Activated B cell treated with CpG ODN at 0.5 μM for 24 hours (primary cell): ENCODE measurements around the gene IL20RA. TPM values are rescaled to one million over a fixed set of nuclear protein-coding genes. Genes with fewer than 3 reads are reported as not detected.

Experiments
- ATAC-seq: fragments of 200-7000 bp; cut with Tn5 transposase; one replicate; pipeline ENCODE4 v1.10.0; 2021; ENCODE audit warnings: low read depth, mild to moderate bottlenecking, moderate library complexity
- CTCF ChIA-PET: fragments of 350-600 bp; sonication (Branson Sonifier 250); formaldehyde crosslinking; loops from one replicate; lab custom pipeline; 2021; ENCODE audit warnings: antibody characterized with exemption; lab: Charles Lee
- POLR2A ChIA-PET: fragments of 350-600 bp; sonication (Branson Sonifier 250); formaldehyde crosslinking; loops from one replicate; lab custom pipeline; 2021; ENCODE audit warnings: antibody characterized with exemption; lab: Charles Lee
- DNase-seq: peaks from one replicate; pipeline ENCODE4 v3.0.0; 2022
- H3K27ac Mint-ChIP-seq: one replicate; pipeline ENCODE4 v1.8.0; 2020; ENCODE audit warnings: mixed read lengths
- H3K27me3 Mint-ChIP-seq: one replicate; pipeline ENCODE4 v1.8.0; 2021; ENCODE audit warnings: mixed read lengths
- H3K36me3 Mint-ChIP-seq: one replicate; pipeline ENCODE4 v1.8.0; 2021; ENCODE audit warnings: low read depth, mixed read lengths
- H3K4me1 Mint-ChIP-seq: one replicate; pipeline ENCODE4 v1.8.0; 2021; ENCODE audit warnings: mixed read lengths
- H3K4me3 Mint-ChIP-seq: one replicate; pipeline ENCODE4 v1.8.0; 2020; ENCODE audit warnings: mild to moderate bottlenecking, mixed read lengths
- H3K9me3 Mint-ChIP-seq: one replicate; pipeline ENCODE4 v1.8.0; 2020; ENCODE audit warnings: mixed read lengths
- intact Hi-C: fragments of 100-400 bp; cut with micrococcal nuclease; formaldehyde crosslinking; loops from one replicate; pipeline ENCODE4 v1.15.1; 2024
- total RNA-seq: library from RNA; stranded (reverse); gene quantifications from 2 replicates; pipeline ENCODE4 v1.2.3, GENCODE V29; 2022
- TF ChIP-seq, protein P1 (sequence below): fragments of 200-600 bp; IDR thresholded peaks from one replicate; pipeline ENCODE4 v1.8.0; 2022; ENCODE audit warnings: antibody characterized with exemption, mild to moderate bottlenecking

IL20RA gene
- total RNA-seq, 1 donor from 2014 or later = not detected

DNA sequence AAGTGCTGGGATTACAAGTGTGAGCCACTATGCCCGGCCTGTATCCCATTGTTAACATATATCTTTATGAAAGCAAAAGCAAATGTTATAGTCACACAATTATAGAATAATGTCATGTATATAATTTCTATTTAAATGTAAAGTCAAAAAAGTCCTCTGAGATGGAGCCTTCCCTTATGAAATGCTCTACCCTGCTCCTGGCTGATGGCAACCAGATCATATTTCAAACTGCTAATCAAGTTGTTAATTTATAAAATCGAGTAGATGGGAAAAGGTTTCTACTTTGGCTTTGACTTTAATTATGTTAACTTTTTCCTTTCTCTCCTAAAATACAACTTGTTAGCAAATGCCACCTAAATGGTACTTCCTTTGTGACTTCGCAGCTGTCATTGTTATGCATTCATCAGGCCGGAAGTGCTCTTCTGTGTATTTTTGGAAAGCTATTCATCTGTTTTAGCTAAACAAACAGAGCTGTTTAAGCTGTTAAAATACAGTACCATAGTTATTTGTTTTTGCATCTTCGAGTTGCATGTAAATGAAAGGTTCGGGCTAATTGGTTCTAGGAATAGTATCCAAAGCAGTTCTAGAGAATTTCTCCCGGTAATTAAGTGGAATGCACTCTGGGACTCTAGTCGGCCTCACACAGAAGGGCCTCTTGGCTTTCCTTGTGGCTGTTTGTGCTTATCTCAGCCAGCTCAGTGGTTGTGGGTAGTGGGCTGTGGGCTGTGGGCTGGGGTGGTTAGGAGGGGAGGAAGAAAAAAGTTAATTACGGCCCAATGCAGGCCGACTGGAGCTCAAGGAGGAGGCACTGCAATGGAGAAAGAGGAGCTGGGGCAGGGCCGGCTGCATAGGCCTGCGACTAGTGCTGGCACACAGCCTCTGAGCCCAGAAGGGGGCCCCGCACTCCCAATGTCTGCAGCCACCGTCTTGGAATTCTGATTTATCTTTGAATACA is 87.9 kb downstream of the IL20RA start:
- H3K9me3 Mint-ChIP-seq = no peaks in the 10 kb centered on the region
- peak overlapping the region; percentile 30 for H3K4me3 Mint-ChIP-seq
- ATAC-seq = no peak
- no peak overlapping the region for H3K27ac Mint-ChIP-seq
- TF ChIP-seq, protein P1, sequence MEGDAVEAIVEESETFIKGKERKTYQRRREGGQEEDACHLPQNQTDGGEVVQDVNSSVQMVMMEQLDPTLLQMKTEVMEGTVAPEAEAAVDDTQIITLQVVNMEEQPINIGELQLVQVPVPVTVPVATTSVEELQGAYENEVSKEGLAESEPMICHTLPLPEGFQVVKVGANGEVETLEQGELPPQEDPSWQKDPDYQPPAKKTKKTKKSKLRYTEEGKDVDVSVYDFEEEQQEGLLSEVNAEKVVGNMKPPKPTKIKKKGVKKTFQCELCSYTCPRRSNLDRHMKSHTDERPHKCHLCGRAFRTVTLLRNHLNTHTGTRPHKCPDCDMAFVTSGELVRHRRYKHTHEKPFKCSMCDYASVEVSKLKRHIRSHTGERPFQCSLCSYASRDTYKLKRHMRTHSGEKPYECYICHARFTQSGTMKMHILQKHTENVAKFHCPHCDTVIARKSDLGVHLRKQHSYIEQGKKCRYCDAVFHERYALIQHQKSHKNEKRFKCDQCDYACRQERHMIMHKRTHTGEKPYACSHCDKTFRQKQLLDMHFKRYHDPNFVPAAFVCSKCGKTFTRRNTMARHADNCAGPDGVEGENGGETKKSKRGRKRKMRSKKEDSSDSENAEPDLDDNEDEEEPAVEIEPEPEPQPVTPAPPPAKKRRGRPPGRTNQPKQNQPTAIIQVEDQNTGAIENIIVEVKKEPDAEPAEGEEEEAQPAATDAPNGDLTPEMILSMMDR = no peak
- H3K36me3 Mint-ChIP-seq = no peaks in the 10 kb centered on the region
- no peak for DNase-seq
- H3K4me1 Mint-ChIP-seq = peaks cover 8% of the 10 kb centered on the region
- ChIA-PET CTCF (no interaction called here), POLR2A (no interaction called here)
- intact Hi-C loops = no loop called here
- H3K27me3 Mint-ChIP-seq = peaks cover 8% of the 10 kb centered on the region

DNA sequence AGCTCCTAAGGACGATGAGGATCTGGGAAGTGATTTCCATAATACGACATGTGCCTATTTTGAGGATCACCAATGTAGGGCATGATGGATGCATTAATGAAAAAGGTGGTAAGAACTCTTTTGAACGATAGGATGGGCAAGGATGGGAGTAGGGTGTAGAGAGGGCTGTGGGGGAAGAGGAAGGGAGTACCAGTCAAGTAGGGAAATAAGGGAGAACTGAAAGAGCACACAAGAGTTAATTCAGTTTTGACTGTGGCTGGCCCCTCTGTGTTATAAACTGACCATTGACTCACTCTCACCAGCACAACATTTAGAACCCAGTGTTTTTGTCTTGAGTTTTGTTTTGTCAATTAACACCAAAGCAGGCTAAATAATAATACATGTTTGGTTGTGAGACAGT is 89.6 kb downstream of the IL20RA start:
- TF ChIP-seq, protein P1 = no peak
- peaks cover 8% of the 10 kb centered on the region for H3K4me1 Mint-ChIP-seq
- POLR2A ChIA-PET = no interaction called here
- intact Hi-C loops = no loop called here
- H3K27me3 Mint-ChIP-seq = peaks cover 7% of the 10 kb centered on the region
- ATAC-seq (no peak), DNase-seq (no peak)
- H3K27ac Mint-ChIP-seq = no peak overlapping the region
- no peaks in the 10 kb centered on the region for H3K9me3 Mint-ChIP-seq
- no peaks in the 10 kb centered on the region for H3K36me3 Mint-ChIP-seq
- CTCF ChIA-PET = no interaction called here
- H3K4me3 Mint-ChIP-seq = no peak overlapping the region

DNA sequence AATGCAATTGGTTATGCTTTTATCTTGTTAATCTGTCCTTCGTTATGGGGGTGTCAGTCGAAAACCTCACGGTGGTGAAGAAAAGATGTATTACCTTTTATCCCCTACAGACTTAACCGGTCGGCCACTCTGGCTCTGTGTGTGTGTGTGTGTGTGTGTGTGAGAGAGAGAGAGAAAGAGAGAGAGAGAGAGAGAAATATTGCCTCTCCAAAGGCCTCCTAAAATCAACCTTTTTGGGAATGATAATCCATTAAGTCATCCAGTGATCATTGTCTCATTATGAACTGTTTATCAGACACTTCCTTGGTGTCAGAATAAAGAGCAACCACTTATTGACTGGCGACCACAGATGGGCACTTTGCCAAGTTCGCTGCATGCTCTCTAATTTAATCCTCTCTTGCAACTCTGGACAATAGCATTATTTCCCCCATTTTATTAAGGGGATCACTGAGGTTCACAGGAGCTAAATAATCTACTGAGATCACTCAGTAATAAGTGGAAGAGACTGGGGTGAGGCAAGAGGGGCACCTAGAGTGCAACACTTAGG is 92.0 kb downstream of the IL20RA start:
- H3K36me3 Mint-ChIP-seq = no peaks in the 10 kb centered on the region
- DNase-seq (no peak), ATAC-seq (no peak)
- no peak overlapping the region for H3K27ac Mint-ChIP-seq
- peaks cover 7% of the 10 kb centered on the region for H3K27me3 Mint-ChIP-seq
- POLR2A ChIA-PET = no interaction called here
- peaks cover 2% of the 10 kb centered on the region for H3K9me3 Mint-ChIP-seq
- peaks cover 8% of the 10 kb centered on the region for H3K4me1 Mint-ChIP-seq
- CTCF ChIA-PET = no interaction called here
- no peak overlapping the region for H3K4me3 Mint-ChIP-seq
- intact Hi-C loops = no loop called here
- TF ChIP-seq, protein P1 = no peak

DNA sequence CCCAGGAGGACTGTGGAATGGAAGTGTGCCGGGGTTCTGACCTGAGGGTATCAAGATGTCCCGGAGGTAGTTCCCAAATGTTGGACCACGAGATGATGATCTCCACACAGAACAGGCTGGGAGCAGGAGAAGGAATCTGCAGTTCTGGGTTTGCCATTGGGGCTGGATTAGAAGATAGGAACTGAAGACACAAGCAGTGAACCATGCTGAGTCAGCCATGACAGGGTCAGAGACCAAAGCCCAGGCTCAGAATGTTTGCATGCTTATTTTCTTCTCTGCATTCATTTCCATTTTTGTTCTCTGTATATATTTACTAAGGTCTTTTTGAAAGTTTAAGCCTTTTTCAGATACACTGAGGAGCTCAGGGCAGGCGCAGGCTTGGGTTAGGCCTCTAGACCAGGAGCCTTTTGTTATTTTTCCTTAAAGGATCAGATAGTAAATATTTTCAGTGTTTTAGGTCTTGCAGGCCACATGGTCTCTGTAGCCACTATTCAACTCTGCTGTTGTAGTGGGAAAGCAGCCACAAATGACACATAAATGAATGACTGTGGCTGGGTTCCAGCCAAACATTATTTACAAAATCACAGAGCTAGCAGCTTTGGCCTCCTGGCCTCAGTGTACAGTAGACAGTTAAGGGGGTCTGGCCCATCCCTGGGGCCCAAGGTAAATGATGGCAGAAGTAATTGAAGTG is 94.2 kb downstream of the IL20RA start:
- H3K27me3 Mint-ChIP-seq = peaks cover 7% of the 10 kb centered on the region
- CTCF ChIA-PET = no interaction called here
- no peak overlapping the region for H3K27ac Mint-ChIP-seq
- ATAC-seq = no peak
- TF ChIP-seq, protein P1 = no peak
- H3K36me3 Mint-ChIP-seq = no peaks in the 10 kb centered on the region
- no peaks in the 10 kb centered on the region for H3K4me1 Mint-ChIP-seq
- peaks cover 2% of the 10 kb centered on the region for H3K9me3 Mint-ChIP-seq
- POLR2A ChIA-PET = no interaction called here
- no peak for DNase-seq
- intact Hi-C loops = no loop called here
- no peak overlapping the region for H3K4me3 Mint-ChIP-seq

Other genes with a start within 250 kb of the IL20RA start
- gene PEX7, start 222.4 kb downstream of the IL20RA start, total RNA-seq = 5.0 and 6.8 TPM in 2 replicates
- gene SLC35D3, start 122.7 kb downstream of the IL20RA start, total RNA-seq = not detected in 2 replicates
- not detected in 2 replicates for gene IL22RA2, start 128.7 kb upstream of the IL20RA start, total RNA-seq
- 60.5 and 65.6 TPM in 2 replicates for gene IFNGR1, start 174.4 kb upstream of the IL20RA start, total RNA-seq